ENCODE measurements around the gene AARSD1. TPM values are rescaled to one million over a fixed set of nuclear protein-coding genes. Genes with fewer than 3 reads are reported as not detected.

AARSD1 gene, protein sequence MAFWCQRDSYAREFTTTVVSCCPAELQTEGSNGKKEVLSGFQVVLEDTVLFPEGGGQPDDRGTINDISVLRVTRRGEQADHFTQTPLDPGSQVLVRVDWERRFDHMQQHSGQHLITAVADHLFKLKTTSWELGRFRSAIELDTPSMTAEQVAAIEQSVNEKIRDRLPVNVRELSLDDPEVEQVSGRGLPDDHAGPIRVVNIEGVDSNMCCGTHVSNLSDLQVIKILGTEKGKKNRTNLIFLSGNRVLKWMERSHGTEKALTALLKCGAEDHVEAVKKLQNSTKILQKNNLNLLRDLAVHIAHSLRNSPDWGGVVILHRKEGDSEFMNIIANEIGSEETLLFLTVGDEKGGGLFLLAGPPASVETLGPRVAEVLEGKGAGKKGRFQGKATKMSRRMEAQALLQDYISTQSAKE
- total RNA-seq, result 34.1 TPM

DNA sequence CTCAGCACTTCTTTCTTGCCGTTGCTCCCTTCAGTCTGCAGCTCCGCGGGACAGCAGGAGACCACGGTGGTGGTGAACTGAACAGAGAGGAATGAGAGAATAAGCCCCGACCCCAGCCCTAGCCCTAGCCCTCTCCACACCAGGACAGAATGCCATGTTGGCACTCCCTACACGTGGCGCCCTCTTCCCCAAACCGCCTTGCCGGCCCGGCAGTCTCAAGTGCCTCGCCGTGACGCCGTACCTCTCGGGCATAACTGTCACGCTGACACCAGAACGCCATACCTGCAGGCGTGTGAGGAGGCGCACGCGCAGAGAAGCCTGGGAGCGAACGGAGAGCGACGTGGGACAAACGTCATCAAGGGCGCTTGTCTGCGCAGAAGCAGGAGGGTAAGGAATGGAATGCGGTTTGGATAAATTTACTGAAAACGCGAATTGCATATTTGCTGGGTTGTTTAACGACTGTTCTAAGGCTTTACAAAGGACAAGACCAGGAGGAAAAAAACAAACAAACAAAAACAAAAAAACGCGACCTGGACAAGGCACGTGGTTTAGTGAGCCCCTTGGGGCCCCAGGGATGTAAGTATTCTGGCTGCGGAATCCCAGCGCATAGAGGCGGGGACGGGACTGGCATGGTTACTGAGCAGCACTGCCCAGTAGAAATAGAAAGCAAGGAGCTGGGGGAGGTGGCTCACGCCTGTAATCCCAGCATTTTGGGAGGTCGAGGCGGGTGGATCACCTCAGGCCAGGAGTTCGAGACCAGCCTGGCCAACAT is at the start of gene AARSD1:
TSS of gene AARSD1 (minus strand) at position 294 of the 772 bp plus-strand sequence. CDS start at position 280, 14 bp downstream.

DNA sequence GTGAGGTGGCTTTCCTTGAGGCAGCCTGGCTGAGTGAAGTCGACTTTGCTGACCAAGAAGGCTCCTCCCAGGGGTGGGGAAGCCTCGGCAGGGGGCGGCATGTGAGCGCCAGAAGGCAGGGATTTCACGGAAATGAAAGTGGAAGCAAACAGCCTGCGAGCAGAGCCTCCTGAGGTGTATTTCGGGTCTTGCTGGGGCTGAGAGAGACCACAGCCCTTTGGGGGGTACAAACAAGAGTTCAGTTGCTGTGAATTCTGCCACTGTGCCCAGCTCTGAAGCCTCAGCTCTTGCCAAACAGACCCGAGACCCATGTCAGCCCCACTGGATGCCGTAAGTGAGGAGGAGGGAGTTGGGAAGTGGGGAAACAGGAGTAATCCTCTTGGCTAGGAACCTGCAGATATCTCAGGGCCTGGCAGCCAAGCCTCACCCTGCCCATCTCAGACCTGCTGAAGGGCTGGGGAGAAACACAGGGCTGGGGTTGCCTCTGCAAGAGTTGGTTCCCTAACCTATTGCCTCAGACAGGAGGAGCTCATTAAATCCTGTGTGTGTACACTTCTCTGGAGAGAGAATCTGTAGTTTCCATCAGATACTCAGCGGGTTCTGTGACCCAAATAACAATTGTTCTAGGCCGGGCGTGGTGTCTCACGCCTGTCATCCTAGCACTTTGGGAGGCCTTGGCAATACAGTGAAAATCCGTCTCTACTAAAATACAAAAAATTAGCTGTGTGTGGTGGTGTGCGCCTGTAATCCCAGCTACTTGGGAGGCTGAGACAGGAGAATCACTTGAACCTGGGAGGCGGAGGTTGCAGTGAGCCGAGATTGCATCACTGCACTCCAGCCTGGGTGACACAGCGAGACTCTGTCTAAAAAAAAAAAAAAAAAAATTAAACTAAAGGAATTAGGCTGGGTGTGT is 42.6 kb upstream of the AARSD1 start, which contains the start of gene IFI35:
TSS of gene IFI35 (plus strand) at position 146 of the 913 bp plus-strand sequence. CDS start at position 310, 164 bp downstream.

DNA sequence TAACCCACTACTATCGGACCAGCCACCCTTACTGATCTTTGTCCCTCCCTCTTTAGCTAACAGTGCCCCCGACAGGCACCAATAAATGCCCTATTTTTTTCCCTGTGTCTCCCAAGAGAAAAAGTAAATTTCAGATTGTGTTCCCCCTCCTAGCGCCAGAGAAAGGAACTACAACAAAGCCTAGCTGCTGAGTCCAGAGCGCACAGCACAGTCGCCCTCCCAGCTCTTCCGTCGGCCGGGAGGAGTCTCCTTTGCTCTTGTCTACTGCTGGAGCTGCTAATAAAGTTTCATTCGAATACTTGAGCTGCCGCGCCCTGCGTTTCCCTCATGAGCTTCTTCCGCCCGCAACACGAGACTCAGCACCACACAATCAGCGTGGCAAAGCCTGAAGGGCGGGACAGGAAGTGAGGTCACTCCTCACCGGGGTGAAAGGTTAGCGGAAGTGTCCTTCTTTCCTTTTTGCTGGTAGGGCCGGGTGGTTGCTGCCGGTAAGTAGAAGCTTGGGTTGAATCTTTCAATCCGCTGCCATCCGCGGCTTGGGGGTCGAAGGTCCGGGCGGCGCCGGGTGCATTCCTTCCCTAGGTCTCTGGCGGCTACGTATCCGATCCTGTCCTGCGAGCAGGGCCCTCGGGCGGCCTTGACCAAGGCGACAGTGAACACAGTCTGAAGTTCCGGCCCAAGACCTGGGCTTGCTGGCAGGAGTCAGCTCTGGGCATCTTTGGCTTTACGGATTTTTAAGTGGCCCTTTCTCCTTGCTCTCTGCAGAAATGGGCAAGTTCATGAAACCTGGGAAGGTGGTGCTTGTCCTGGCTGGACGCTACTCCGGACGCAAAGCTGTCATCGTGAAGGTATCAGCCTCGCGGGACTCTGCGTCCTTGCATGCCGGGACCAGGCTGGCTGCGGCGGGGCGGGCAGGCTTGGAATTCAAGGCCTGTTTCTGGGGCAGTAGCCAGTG is 34.0 kb upstream of the AARSD1 start, which contains the start of gene RPL27:
TSS of gene RPL27 (plus strand) at position 436 of the 955 bp plus-strand sequence. CDS start at position 768, 332 bp downstream.

DNA sequence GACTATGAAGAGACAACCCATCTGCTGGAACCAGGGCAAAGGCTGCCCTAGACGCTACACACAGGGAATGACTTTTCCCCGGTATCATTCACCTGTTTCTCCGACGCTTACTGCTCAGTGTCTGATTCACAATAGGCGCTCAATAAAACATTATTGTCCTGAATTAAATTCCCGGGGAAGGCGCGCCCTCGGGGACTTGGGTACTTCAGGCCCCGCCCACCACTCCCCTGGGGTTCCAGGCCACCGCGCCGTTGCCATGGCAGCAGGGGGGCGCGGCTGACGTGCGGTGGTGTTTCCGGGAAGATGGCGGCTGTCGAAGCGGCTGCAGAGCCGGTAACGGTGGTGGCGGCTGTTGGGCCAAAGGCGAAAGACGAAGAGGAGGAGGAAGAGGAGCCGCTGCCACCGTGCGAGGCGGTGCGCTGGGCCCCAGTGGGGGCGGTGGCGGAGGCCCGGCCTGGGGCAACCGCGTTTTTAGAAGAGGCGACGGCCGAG is 16.1 kb upstream of the AARSD1 start, which contains the start of gene RUNDC1:
TSS of gene RUNDC1 (plus strand) at position 292 of the 492 bp plus-strand sequence. CDS start at position 304, 12 bp downstream.

DNA sequence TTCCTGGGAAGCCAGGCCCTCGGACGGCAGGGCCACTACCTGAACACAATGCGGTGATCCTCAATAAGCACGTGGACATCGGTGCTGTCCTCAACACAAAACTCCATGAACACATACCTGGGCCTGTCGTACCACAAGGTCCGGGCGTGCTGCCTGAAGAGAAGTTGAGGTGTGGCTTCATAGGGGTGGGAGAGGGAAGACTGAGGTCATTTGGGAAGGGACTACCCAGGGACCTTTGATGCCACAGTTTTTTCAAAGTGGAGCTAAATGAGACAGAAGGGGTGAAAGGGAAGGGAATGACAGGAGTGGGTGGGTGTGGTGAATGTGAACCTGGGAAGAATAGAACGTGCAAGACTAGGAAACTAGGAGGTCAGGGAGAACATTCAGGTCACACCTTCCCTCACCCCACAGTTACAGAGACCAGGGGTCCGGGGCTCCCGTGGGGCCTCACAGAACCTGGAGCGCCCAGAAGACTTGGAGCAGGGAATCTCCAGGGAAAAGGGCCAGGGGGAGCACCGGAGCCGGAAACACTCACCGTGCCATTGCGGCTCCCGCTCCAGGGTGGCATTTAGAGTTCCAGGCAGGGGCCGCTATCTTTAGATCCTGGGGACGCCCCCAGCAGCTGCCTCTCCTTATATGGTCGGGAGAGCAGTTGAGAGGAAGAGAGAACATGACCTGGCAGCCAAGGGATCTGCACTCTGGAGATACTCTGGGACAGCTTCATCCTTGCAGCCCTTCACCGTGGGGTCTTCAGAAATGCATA is 15.4 kb upstream of the AARSD1 start, which contains the start of gene PTGES3L:
TSS of gene PTGES3L (minus strand) at position 570 of the 763 bp plus-strand sequence. CDS start at position 543, 27 bp downstream.

Small RNA genes lying within 50 kb of the gene (small RNA-seq; reads per million reads assigned to genes)
- gene AARSD1 (ENCODE audit: low replicate concordance) (not detected), gene RF00561 (ENCODE audit: low replicate concordance) (not detected)

Other genes starting within 250 kb of the AARSD1 start
- gene EZH1, start 219.4 kb downstream of the AARSD1 start, total RNA-seq, result 68.9 TPM
- gene RAMP2, start 203.2 kb downstream of the AARSD1 start, total RNA-seq, result 9.1 TPM
- 24.4 TPM for gene VPS25, start 191.0 kb downstream of the AARSD1 start, total RNA-seq
- not detected for gene WNK4, start 183.8 kb downstream of the AARSD1 start, total RNA-seq
- gene COA3, start 165.8 kb downstream of the AARSD1 start, total RNA-seq, result 65.7 TPM
- 0.31 TPM for gene CNTD1, start 165.6 kb downstream of the AARSD1 start, total RNA-seq
- 61.3 TPM for gene BECN1, start 140.2 kb downstream of the AARSD1 start, total RNA-seq
- gene PSME3, start 131.1 kb downstream of the AARSD1 start, total RNA-seq, result 41.0 TPM
- gene AOC2, start 119.9 kb downstream of the AARSD1 start, total RNA-seq, result 2.5 TPM
- 0.31 TPM for gene AOC3, start 113.3 kb downstream of the AARSD1 start, total RNA-seq
- not detected for gene G6PC1, start 63.7 kb downstream of the AARSD1 start, total RNA-seq
- gene PTGES3L, start 15.6 kb upstream of the AARSD1 start, total RNA-seq, result 2.5 TPM
- gene RUNDC1, start 16.1 kb upstream of the AARSD1 start, total RNA-seq, result 16.9 TPM
- gene RPL27, start 34.0 kb upstream of the AARSD1 start, total RNA-seq, result 1,347 TPM
- 2.5 TPM for gene IFI35, start 42.3 kb upstream of the AARSD1 start, total RNA-seq
- gene VAT1, start 57.9 kb upstream of the AARSD1 start, total RNA-seq, result 77.3 TPM
- 3.4 TPM for gene RND2, start 60.8 kb upstream of the AARSD1 start, total RNA-seq
- 9.7 TPM for gene BRCA1, start 160.9 kb upstream of the AARSD1 start, total RNA-seq
- gene NBR1, start 206.8 kb upstream of the AARSD1 start, total RNA-seq, result 62.3 TPM
- 1.3 TPM for gene TMEM106A, start 247.4 kb upstream of the AARSD1 start, total RNA-seq

All from parietal lobe (tissue), 2 donors.